B cell (primary cell): ENCODE measurements around the gene APOBEC3C. TPM values are rescaled to one million over a fixed set of nuclear protein-coding genes. Genes with fewer than 3 reads are reported as not detected.
"Not testable (repeated sequence)": the region's sequence is repeated elsewhere in the genome, so short reads cannot be mapped to it uniquely, and the experiment has no call there.

ENCODE experiments used
- ATAC-seq: fragments of 200-7000 bp; cut with Tn5 transposase; one replicate; pipeline ENCODE4 v1.10.0; 2021; ENCODE audit warnings: low read depth, mild to moderate bottlenecking, moderate number of reproducible peaks, moderate library complexity
- CTCF ChIA-PET: fragments of 350-600 bp; sonication (Branson Sonifier 250); formaldehyde crosslinking; loops from one replicate; lab custom pipeline; 2021; ENCODE audit warnings: antibody characterized with exemption, inconsistent platforms; lab: Charles Lee
- POLR2A ChIA-PET: fragments of 350-600 bp; sonication (Branson Sonifier 250); formaldehyde crosslinking; loops from one replicate; lab custom pipeline; 2021; ENCODE audit warnings: antibody characterized with exemption; lab: Charles Lee
- DNase-seq: peaks from one replicate; pipeline ENCODE4 v3.0.0; 2013
- H2AFZ ChIP-seq: 2 replicates; pipeline ENCODE4 v1.6.1; 2012; ENCODE audit warnings: mild to moderate bottlenecking, low read depth, low read length; ENCODE audit not compliant: insufficient read depth, poor library complexity, severe bottlenecking
- H3K27ac ChIP-seq, 2 donors: 1 replicate in 1 of 2; 2 replicates in 1 of 2; pipeline ENCODE4 v1.5.1; 2012 to 2013; ENCODE audit warnings: low read length in 2 of 2, mild to moderate bottlenecking in 2 of 2, moderate library complexity in 1 of 2
- H3K27me3 ChIP-seq, 4 experiments: fragments of 200-600 bp in 1 of 4; sonication (generic) in 1 of 4; replicated peaks in 1 of 4; 1 replicate in 2 of 4; 2 replicates in 2 of 4; pipeline versions ENCODE4 v1.6.1 to v1.7.0; 2013 to 2016; ENCODE audit warnings: low read length in 3 of 4, mild to moderate bottlenecking in 2 of 4, mixed read lengths in 1 of 4, moderate library complexity in 1 of 4; ENCODE audit not compliant: insufficient read depth in 4 of 4, control insufficient read depth in 3 of 4; ENCODE audit errors: control extremely low read depth in 1 of 4
- H3K36me3 ChIP-seq, 2 experiments: replicated peaks in 1 of 2; 1 replicate in 1 of 2; 2 replicates in 1 of 2; pipeline versions ENCODE4 v1.6.1 to v1.7.1; 2013; ENCODE audit warnings: low read length in 1 of 2; ENCODE audit not compliant: insufficient read depth in 2 of 2, control insufficient read depth in 1 of 2; ENCODE audit errors: control extremely low read depth in 1 of 2, extremely low read depth in 1 of 2
- H3K4me1 ChIP-seq, 2 donors: fragments of 200-600 bp in 1 of 2; sonication (generic) in 1 of 2; 1 replicate in 1 of 2; 2 replicates in 1 of 2; pipeline versions ENCODE4 v1.5.1 to v1.6.1; 2013 to 2017; ENCODE audit warnings: low read length in 2 of 2; ENCODE audit not compliant: control insufficient read depth in 2 of 2, insufficient read depth in 2 of 2
- H3K4me2 ChIP-seq: replicated peaks from 2 replicates; pipeline ENCODE3; 2012; ENCODE audit warnings: mild to moderate bottlenecking, low read depth, low read length; ENCODE audit not compliant: poor library complexity, severe bottlenecking
- H3K4me3 ChIP-seq, 5 experiments: fragments of 200-600 bp in 1 of 5; sonication (generic) in 1 of 5; 1 replicate in 3 of 5; 2 replicates in 2 of 5; pipeline versions ENCODE4 v1.5.1 to v1.7.0; 2011 to 2016; ENCODE audit warnings: low read length in 4 of 5, mild to moderate bottlenecking in 4 of 5, low read depth in 2 of 5, control low read depth in 1 of 5, moderate library complexity in 1 of 5; ENCODE audit not compliant: insufficient read depth in 1 of 5; ENCODE audit errors: control extremely low read depth in 1 of 5, extremely low read depth in 1 of 5
- H3K79me2 ChIP-seq: fragments of 200-600 bp; sonication (generic); one replicate; pipeline ENCODE4 v1.6.0; 2016; ENCODE audit warnings: low read length; ENCODE audit not compliant: control insufficient read depth, insufficient read depth
- H3K9ac ChIP-seq: fragments of 200-600 bp; sonication (generic); 2 replicates; pipeline ENCODE4 v1.6.1; 2017; ENCODE audit warnings: mild to moderate bottlenecking, low read length, moderate library complexity
- H3K9me3 ChIP-seq, 3 donors: one replicate each; pipeline versions ENCODE4 v1.6.1 to v1.7.1; 2013; ENCODE audit warnings: low read length in 2 of 3; ENCODE audit not compliant: control insufficient read depth in 2 of 3, insufficient read depth in 1 of 3; ENCODE audit errors: control extremely low read depth in 1 of 3
- H4K20me1 ChIP-seq: 2 replicates; pipeline ENCODE4 v1.6.0; 2012; ENCODE audit warnings: mild to moderate bottlenecking, low read length; ENCODE audit not compliant: insufficient read depth, control insufficient read depth, poor library complexity, severe bottlenecking
- H3K27ac Mint-ChIP-seq: one replicate; pipeline ENCODE4 v1.8.0; 2021; ENCODE audit warnings: mixed read lengths
- H3K27me3 Mint-ChIP-seq: one replicate; pipeline ENCODE4 v1.8.0; 2021; ENCODE audit warnings: mixed read lengths
- H3K4me1 Mint-ChIP-seq: one replicate; pipeline ENCODE4 v1.8.0; 2021; ENCODE audit warnings: mixed read lengths
- H3K4me3 Mint-ChIP-seq: one replicate; pipeline ENCODE4 v1.8.0; 2021; ENCODE audit warnings: mixed read lengths
- H3K9me3 Mint-ChIP-seq: one replicate; pipeline ENCODE4 v1.8.0; 2022; ENCODE audit warnings: mixed read lengths; ENCODE audit not compliant: insufficient read depth
- CTCF ChIP-seq: fragments of 200-600 bp; IDR thresholded peaks from one replicate; pipeline ENCODE4 v1.8.0; 2022; ENCODE audit warnings: antibody characterized with exemption, mild to moderate bottlenecking
- EZH2 ChIP-seq: IDR thresholded peaks from 2 replicates; pipeline ENCODE4 v1.6.1; 2012; ENCODE audit warnings: borderline replicate concordance, low read depth, mild to moderate bottlenecking, moderate library complexity, low read length; ENCODE audit not compliant: insufficient read depth, poor library complexity, severe bottlenecking
- WGBS: methylation state at CpG from one replicate; pipeline ENCODE4 v1.1.5; 2013; ENCODE audit warnings: missing lambda C conversion rate; ENCODE audit not compliant: insufficient coverage; 5-methylcytosine and 5-hydroxymethylcytosine counted together
- intact Hi-C: fragments of 100-400 bp; cut with micrococcal nuclease; formaldehyde crosslinking; loops from one replicate; pipeline ENCODE4 v1.10.0; 2022
- polyA plus RNA-seq: library from polyadenylated mRNA; depleted of rRNA; stranded (reverse); fragments of >200 nt; gene quantifications from 2 replicates; pipeline ENCODE4 v1.2.3, GENCODE V29; 2012
- total RNA-seq, 2 donors: library from RNA; stranded (reverse); fragments of 120-200 nt in 1 of 2; gene quantifications; 1 replicate in 1 of 2; 2 replicates in 1 of 2; pipeline versions ENCODE4 v1.2.3 to v1.2.4, GENCODE V29; 2013 to 2022

The APOBEC3C gene
- total and polyA plus RNA-seq, 2 donors (not counting 1 experiment from before 2014, with no cell fraction given): 45.5 to 107 TPM

- CTCF ChIA-PET: interaction anchor here (0.7 to 10.2 kb wide), 9 partner anchors 11 to 520 kb away, joined by 3 to 167 read pairs (median 4); partner anchors contain the start of gene CBX6
- H3K4me3 Mint-ChIP-seq, DNase-seq, H3K27me3 Mint-ChIP-seq, ATAC-seq, H3K27ac ChIP-seq, H3K9ac ChIP-seq, H2AFZ ChIP-seq, H3K9me3 ChIP-seq, POLR2A ChIA-PET, H3K4me2 ChIP-seq, H4K20me1 ChIP-seq, H3K27ac Mint-ChIP-seq, H3K27me3 ChIP-seq, H3K36me3 ChIP-seq, H3K4me3 ChIP-seq, H3K9me3 Mint-ChIP-seq, intact Hi-C loops: not testable (repeated sequence)
- Histone ChIP-seq H3K4me1 (peaks cover 7 to 15% of the 10 kb centered on the region in 2 donors), H3K79me2 (peaks cover 51% of the 10 kb centered on the region)
- WGBS: 100% methylated on average over 5 of the region's 8 CpGs
- H3K4me1 Mint-ChIP-seq: peaks cover 29% of the 10 kb centered on the region
Observed at GRCh38 chr22:39008271-39008850, 5.7 kb upstream of the APOBEC3C start.

- Histone ChIP-seq H3K36me3 (no peaks in the 10 kb centered on the region), H3K79me2 (peaks cover 76% of the 10 kb centered on the region), H2AFZ (peak overlapping the region; percentile 33), H3K4me2 (no peak overlapping the region), H3K27ac (peak overlapping the region in 1 of 2 donors; percentile 25), H3K4me3 (no peak overlapping the region), H4K20me1 (no peaks in the 10 kb centered on the region), H3K27me3 (no peaks in the 10 kb centered on the region), H3K9ac (no peak overlapping the region), H3K9me3 (no peaks in the 10 kb centered on the region), H3K4me1 (peaks cover 15 to 30% of the 10 kb centered on the region in 2 donors)
- intact Hi-C loops: no loop called here
- ChIA-PET CTCF (interaction anchor here (1.1 to 9.5 kb wide), 3 partner anchors 8 to 111 kb away, joined by 3 to 150 read pairs (median 10); no protein-coding TSS in a partner anchor), POLR2A (interaction anchor here (1.0 kb wide), 1 partner anchor 30 kb away, joined by 3 read pairs; no protein-coding TSS in a partner anchor)
- H3K27me3 Mint-ChIP-seq: no peaks in the 10 kb centered on the region
- H3K4me1 Mint-ChIP-seq: peaks cover 39% of the 10 kb centered on the region
- DNase-seq (no peak), ATAC-seq (no peak)
- no peak overlapping the region for H3K4me3 Mint-ChIP-seq
- TF ChIP-seq EZH2 (no peak), CTCF (no peak)
- 92% methylated on average over 10 of the region's 15 CpGs for WGBS
- peak overlapping the region; percentile 33 for H3K27ac Mint-ChIP-seq
- no peaks in the 10 kb centered on the region for H3K9me3 Mint-ChIP-seq
Observed at GRCh38 chr22:39010946-39011345, 3.1 kb upstream of the APOBEC3C start.
